Measurements from ENCODE around the gene AAMDC.

The AAMDC gene

DNA sequence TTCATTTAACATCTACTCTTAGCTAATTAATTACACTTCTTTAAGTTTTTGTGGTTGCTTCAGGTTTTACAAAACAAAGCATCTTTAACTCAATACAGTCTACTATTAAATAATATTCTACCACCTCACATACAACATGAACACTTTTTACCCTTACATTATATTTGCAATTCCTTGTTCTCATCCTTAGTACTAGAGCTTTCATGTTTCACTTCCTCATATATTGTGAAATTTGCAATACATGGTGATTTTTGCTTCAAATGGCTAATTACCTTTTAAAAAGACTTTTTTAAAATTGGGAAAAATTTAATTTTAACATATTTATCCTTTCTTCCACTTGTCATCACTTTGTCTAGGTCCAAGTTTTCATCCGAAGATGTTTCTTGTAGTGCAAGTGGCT lies 37.9 kb upstream of the AAMDC start:
- no peaks in the 10 kb centered on the region for H3K36me3 ChIP-seq (ENCODE audit: low read length)
- H3F3A ChIP-seq (ENCODE audit: insufficient read depth) = peaks cover 7% of the 10 kb centered on the region; the same call in 1 of the 2 replicates
- H3K9me2 ChIP-seq (replicated peaks; ENCODE audit: insufficient read depth, low read length) = no peaks in the 10 kb centered on the region
- TF ChIP-seq, protein P1, sequence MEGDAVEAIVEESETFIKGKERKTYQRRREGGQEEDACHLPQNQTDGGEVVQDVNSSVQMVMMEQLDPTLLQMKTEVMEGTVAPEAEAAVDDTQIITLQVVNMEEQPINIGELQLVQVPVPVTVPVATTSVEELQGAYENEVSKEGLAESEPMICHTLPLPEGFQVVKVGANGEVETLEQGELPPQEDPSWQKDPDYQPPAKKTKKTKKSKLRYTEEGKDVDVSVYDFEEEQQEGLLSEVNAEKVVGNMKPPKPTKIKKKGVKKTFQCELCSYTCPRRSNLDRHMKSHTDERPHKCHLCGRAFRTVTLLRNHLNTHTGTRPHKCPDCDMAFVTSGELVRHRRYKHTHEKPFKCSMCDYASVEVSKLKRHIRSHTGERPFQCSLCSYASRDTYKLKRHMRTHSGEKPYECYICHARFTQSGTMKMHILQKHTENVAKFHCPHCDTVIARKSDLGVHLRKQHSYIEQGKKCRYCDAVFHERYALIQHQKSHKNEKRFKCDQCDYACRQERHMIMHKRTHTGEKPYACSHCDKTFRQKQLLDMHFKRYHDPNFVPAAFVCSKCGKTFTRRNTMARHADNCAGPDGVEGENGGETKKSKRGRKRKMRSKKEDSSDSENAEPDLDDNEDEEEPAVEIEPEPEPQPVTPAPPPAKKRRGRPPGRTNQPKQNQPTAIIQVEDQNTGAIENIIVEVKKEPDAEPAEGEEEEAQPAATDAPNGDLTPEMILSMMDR (IDR thresholded peaks at IDR 0.05; ENCODE audit: insufficient read depth, low read length, poor library complexity, severe bottlenecking) = no peak
- TF ChIP-seq EZH2phosphoT487 (conservative IDR thresholded peaks at IDR 0.05; ENCODE audit: low read length) = no peak
- no peak overlapping the region for H3K9ac ChIP-seq (ENCODE audit: low read length)
- H3K27ac ChIP-seq (ENCODE audit: low read depth, low read length) = no peak overlapping the region
- peaks cover 91% of the 10 kb centered on the region for H3K79me2 ChIP-seq (ENCODE audit: insufficient read depth, low read length)
- H3K4me2 ChIP-seq (ENCODE audit: low read depth, low read length, poor library complexity, severe bottlenecking) = no peak overlapping the region
- H3K4me3 ChIP-seq (ENCODE audit: insufficient read depth, low read length, poor library complexity, severe bottlenecking) = no peak overlapping the region
- no peaks in the 10 kb centered on the region for H3K9me3 ChIP-seq (ENCODE audit: insufficient read depth, low read length)
- H3K27me3 ChIP-seq (ENCODE audit: low read length) = no peaks in the 10 kb centered on the region
- H4K20me1 ChIP-seq (ENCODE audit: low read depth, low read length) = peaks cover 14% of the 10 kb centered on the region; the same call in 1 of the 2 replicates
- no peak overlapping the region for H2AFZ ChIP-seq (ENCODE audit: low read depth, low read length, severe bottlenecking)

DNA sequence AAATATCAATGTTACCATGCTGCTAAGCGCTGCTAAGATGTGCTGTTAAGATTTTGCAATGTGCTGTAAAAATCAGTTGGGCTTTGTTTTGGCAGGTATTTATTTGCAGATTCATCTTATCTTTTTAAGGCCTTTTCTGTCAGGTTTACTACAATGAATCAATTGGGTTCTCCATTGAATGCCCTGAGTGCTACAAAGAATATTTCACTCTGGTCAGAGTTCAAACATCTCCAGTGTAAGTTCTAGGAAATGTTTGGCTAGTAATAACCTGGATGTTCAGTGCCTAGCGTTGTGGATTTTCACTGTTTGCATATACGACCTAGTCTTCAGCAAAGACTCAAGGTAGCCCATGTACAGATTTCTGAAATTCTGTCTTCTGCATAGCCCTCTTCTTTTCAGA lies 36.4 kb upstream of the AAMDC start:
- Histone ChIP-seq H3K9me3 (ENCODE audit: insufficient read depth, low read length) (no peaks in the 10 kb centered on the region), H3K4me2 (ENCODE audit: low read depth, low read length, poor library complexity, severe bottlenecking) (no peak overlapping the region), H3F3A (ENCODE audit: insufficient read depth) (peaks cover 7% of the 10 kb centered on the region; the same call in 1 of the 2 replicates), H3K4me3 (ENCODE audit: insufficient read depth, low read length, poor library complexity, severe bottlenecking) (no peak overlapping the region), H3K9ac (ENCODE audit: low read length) (no peak overlapping the region), H3K79me2 (ENCODE audit: insufficient read depth, low read length) (peaks cover 94% of the 10 kb centered on the region), H3K27me3 (ENCODE audit: low read length) (no peaks in the 10 kb centered on the region), H3K9me2 (replicated peaks; ENCODE audit: insufficient read depth, low read length) (no peaks in the 10 kb centered on the region), H3K36me3 (ENCODE audit: low read length) (no peaks in the 10 kb centered on the region), H3K27ac (ENCODE audit: low read depth, low read length) (no peak overlapping the region), H2AFZ (ENCODE audit: low read depth, low read length, severe bottlenecking) (no peak overlapping the region), H4K20me1 (ENCODE audit: low read depth, low read length) (peaks cover 14% of the 10 kb centered on the region; the same call in 1 of the 2 replicates)
- TF ChIP-seq, protein P1 (IDR thresholded peaks at IDR 0.05; ENCODE audit: insufficient read depth, low read length, poor library complexity, severe bottlenecking) = no peak
- TF ChIP-seq EZH2phosphoT487 (conservative IDR thresholded peaks at IDR 0.05; ENCODE audit: low read length) = no peak

DNA sequence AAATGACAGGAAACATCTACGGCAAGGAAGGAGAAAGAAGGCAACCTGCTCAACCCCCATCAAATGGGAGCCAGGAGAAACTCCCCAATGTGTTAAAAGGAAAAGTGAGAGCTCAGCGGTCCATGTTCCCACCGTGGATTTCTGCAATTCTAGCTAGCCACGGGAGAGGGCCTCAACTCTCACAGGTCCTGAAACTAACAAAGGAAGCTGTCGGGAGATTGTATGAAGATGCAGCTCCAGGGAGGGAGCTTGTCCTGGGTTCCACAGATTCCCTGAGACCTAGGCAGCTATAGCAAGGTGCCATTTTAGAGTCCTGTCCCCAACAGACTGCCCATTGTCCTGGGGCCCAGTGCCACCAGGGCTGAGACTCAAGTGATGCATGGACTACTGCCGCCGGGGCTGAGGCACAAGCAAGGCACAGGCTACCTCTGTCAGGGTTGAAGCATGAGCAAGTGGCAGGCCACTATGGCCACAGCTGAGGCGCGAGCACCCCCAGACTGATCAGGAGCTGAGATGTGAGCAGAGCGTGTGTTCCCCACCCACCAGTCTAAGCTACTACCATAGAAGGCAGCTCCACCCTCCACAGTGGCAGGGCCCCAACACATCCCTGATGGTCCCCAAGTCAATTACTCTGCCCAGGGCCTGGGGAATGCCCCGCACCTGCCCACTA lies 31.7 kb upstream of the AAMDC start:
- H3K9me3 ChIP-seq (ENCODE audit: insufficient read depth, low read length) = no peaks in the 10 kb centered on the region

More for the DNA sequence above, 31.7 kb upstream of the AAMDC start:
- Histone ChIP-seq H2AFZ (ENCODE audit: low read depth, low read length, severe bottlenecking) (no peak overlapping the region), H3K9ac (ENCODE audit: low read length) (no peak overlapping the region), H3K27me3 (ENCODE audit: low read length) (no peaks in the 10 kb centered on the region), H4K20me1 (ENCODE audit: low read depth, low read length) (peaks cover 8% of the 10 kb centered on the region; the same call in 1 of the 2 replicates), H3F3A (ENCODE audit: insufficient read depth) (no peaks in the 10 kb centered on the region; the same call in 1 of the 2 replicates), H3K4me3 (ENCODE audit: insufficient read depth, low read length, poor library complexity, severe bottlenecking) (no peak overlapping the region), H3K4me2 (ENCODE audit: low read depth, low read length, poor library complexity, severe bottlenecking) (no peak overlapping the region), H3K79me2 (ENCODE audit: insufficient read depth, low read length) (peaks cover 98% of the 10 kb centered on the region), H3K36me3 (ENCODE audit: low read length) (0 out of 2 replicates have a peak, but pooled peaks cover 9% of the 10 kb centered on the region), H3K9me2 (replicated peaks; ENCODE audit: insufficient read depth, low read length) (no peaks in the 10 kb centered on the region), H3K27ac (ENCODE audit: low read depth, low read length) (no peak overlapping the region)
- TF ChIP-seq EZH2phosphoT487 (conservative IDR thresholded peaks at IDR 0.05; ENCODE audit: low read length) = no peak
- TF ChIP-seq, protein P1 (IDR thresholded peaks at IDR 0.05; ENCODE audit: insufficient read depth, low read length, poor library complexity, severe bottlenecking) = no peak
